IMR-90 (cell line): Measurements from ENCODE around the gene KNCN.

Experiments used
- BHLHE40 ChIP-seq: fragments of 150-350 bp; IDR thresholded peaks from 2 replicates; pipeline ENCODE4 v1.6.1; 2016; ENCODE audit warnings: mild to moderate bottlenecking, low read depth, low read length
- CTCF ChIP-seq: conservative IDR thresholded peaks from 2 replicates; pipeline ENCODE4 v1.5.1; 2012; ENCODE audit warnings: mild to moderate bottlenecking, low read depth, low read length, improper control_type of control experiment
- MAFK ChIP-seq: IDR thresholded peaks from 2 replicates; pipeline ENCODE4 v1.6.1; 2012; ENCODE audit warnings: low read depth, low read length, improper control_type of control experiment
- MAZ ChIP-seq: IDR thresholded peaks from 2 replicates; pipeline ENCODE4 v1.6.1; 2012; ENCODE audit warnings: low read depth, mild to moderate bottlenecking, low read length, improper control_type of control experiment, moderate library complexity, borderline replicate concordance
- MXI1 ChIP-seq: IDR thresholded peaks from 2 replicates; pipeline ENCODE4 v1.6.1; 2012; ENCODE audit warnings: low read depth, mild to moderate bottlenecking, low read length, moderate library complexity, borderline replicate concordance
- NFE2L2 ChIP-seq: fragments of 150-350 bp; IDR thresholded peaks from 2 replicates; pipeline ENCODE4 v1.6.1; 2016; ENCODE audit warnings: low read depth, mild to moderate bottlenecking, low read length
- POLR2A ChIP-seq: IDR thresholded peaks from 2 replicates; pipeline ENCODE4 v1.6.1; 2012; ENCODE audit warnings: mild to moderate bottlenecking, low read depth, low read length
- RFX5 ChIP-seq: IDR thresholded peaks from 2 replicates; pipeline ENCODE4 v1.8.0; 2012; ENCODE audit warnings: low read depth, mild to moderate bottlenecking, low read length, moderate library complexity
- SMC3 ChIP-seq: fragments of 150-350 bp; IDR thresholded peaks from 2 replicates; pipeline ENCODE4 v1.6.1; 2016; ENCODE audit warnings: low read depth, mild to moderate bottlenecking, antibody characterized with exemption, low read length, moderate library complexity
- USF2 ChIP-seq: fragments of 150-350 bp; IDR thresholded peaks from 2 replicates; pipeline ENCODE4 v1.6.1; 2017; ENCODE audit warnings: mild to moderate bottlenecking, antibody characterized with exemption, low read length, low read depth

GRCh38 chr1:46554236-46554596, 2.8 kb upstream of the KNCN start:
- TF ChIP-seq RFX5 (no peak), MAZ (no peak), POLR2A (no peak), NFE2L2 (no peak), BHLHE40 (no peak), MAFK (no peak), CTCF (no peak), USF2 (no peak), SMC3 (no peak), MXI1 (no peak)
